RWPE2 (cell line): ENCODE results near the gene CDHR3.
A peak's percentile ranks its signal among the peaks of the same experiment; 100 is the strongest.

Experiments used
- ATAC-seq: fragments of 200-7000 bp; cut with Tn5 transposase; 3 replicates; pipeline ENCODE4 v1.9.1; 2021; ENCODE audit warnings: low read depth
- DNase-seq: peaks from one replicate; pipeline ENCODE4 v3.0.0-alpha.2; 2020; ENCODE audit warnings: low spot score
- H3K27ac ChIP-seq: fragments of 450-650 bp; 2 replicates; pipeline ENCODE4 v1.5.1; 2017; ENCODE audit warnings: mild to moderate bottlenecking; ENCODE audit not compliant: poor library complexity, severe bottlenecking
- H3K27me3 ChIP-seq: fragments of 250-450 bp; sonication (Bioruptor Pico); 2 replicates; pipeline ENCODE4 v1.5.1; 2021; ENCODE audit warnings: mild to moderate bottlenecking, moderate library complexity; ENCODE audit not compliant: insufficient read depth, poor library complexity, severe bottlenecking
- H3K36me3 ChIP-seq: fragments of 250-450 bp; sonication (Bioruptor Pico); 2 replicates; pipeline ENCODE4 v1.5.1; 2020; ENCODE audit warnings: low read depth, mild to moderate bottlenecking, moderate library complexity
- H3K4me1 ChIP-seq: fragments of 250-450 bp; sonication (Bioruptor Pico); 2 replicates; pipeline ENCODE4 v1.5.1; 2021; ENCODE audit warnings: mild to moderate bottlenecking, moderate library complexity; ENCODE audit not compliant: insufficient read depth, poor library complexity, severe bottlenecking
- H3K4me3 ChIP-seq: fragments of 250-450 bp; sonication (Bioruptor Pico); 2 replicates; pipeline ENCODE4 v1.5.1; 2021; ENCODE audit warnings: mild to moderate bottlenecking, moderate library complexity; ENCODE audit not compliant: severe bottlenecking
- H3K9me3 ChIP-seq: fragments of 250-450 bp; sonication (Bioruptor Pico); 2 replicates; pipeline ENCODE4 v1.5.1; 2021; ENCODE audit warnings: mild to moderate bottlenecking, moderate library complexity; ENCODE audit not compliant: severe bottlenecking
- CTCF ChIP-seq: fragments of 450-650 bp; IDR thresholded peaks from one replicate; pipeline ENCODE4 v1.5.1; 2017; ENCODE audit warnings: mild to moderate bottlenecking, moderate library complexity; ENCODE audit not compliant: poor library complexity, severe bottlenecking

CDHR3 gene

GRCh38 chr7:106071999-106072714, 109.1 kb downstream of the CDHR3 start:
- no peaks in the 10 kb centered on the region for H3K9me3 ChIP-seq
- DNase-seq (no peak), ATAC-seq (no peak)
- no peak overlapping the region for H3K4me3 ChIP-seq
- no peak for TF ChIP-seq CTCF
- H3K36me3 ChIP-seq = no peaks in the 10 kb centered on the region
- peaks cover 41% of the 10 kb centered on the region for H3K4me1 ChIP-seq
- H3K27me3 ChIP-seq = no peaks in the 10 kb centered on the region
- peak overlapping the region; percentile 75 for H3K27ac ChIP-seq

- Histone ChIP-seq H3K4me3 (no peak overlapping the region), H3K27ac (peak overlapping the region; percentile 75), H3K4me1 (peaks cover 41% of the 10 kb centered on the region), H3K9me3 (no peaks in the 10 kb centered on the region), H3K36me3 (no peaks in the 10 kb centered on the region), H3K27me3 (no peaks in the 10 kb centered on the region)
- TF ChIP-seq CTCF = no peak
- no peak for DNase-seq
- no peak for ATAC-seq
These were observed 109.6 kb downstream of the CDHR3 start for GRCh38 chr7:106072715-106073091.

- ATAC-seq = no peak
- no peak overlapping the region for H3K4me3 ChIP-seq
- no peak for DNase-seq
- H3K27ac ChIP-seq = no peak overlapping the region
- H3K9me3 ChIP-seq = no peaks in the 10 kb centered on the region
- H3K27me3 ChIP-seq = no peaks in the 10 kb centered on the region
- no peak for TF ChIP-seq CTCF
- H3K4me1 ChIP-seq = peaks cover 39% of the 10 kb centered on the region
- H3K36me3 ChIP-seq = no peaks in the 10 kb centered on the region
These were observed 110.6 kb downstream of the CDHR3 start for GRCh38 chr7:106073701-106074100.

GRCh38 chr7:106074257-106074656, 111.2 kb downstream of the CDHR3 start:
- Histone ChIP-seq H3K27me3 (no peaks in the 10 kb centered on the region), H3K4me1 (peaks cover 33% of the 10 kb centered on the region), H3K9me3 (no peaks in the 10 kb centered on the region), H3K36me3 (no peaks in the 10 kb centered on the region), H3K27ac (no peak overlapping the region), H3K4me3 (no peak overlapping the region)
- TF ChIP-seq CTCF = no peak
- DNase-seq (no peak), ATAC-seq (no peak)

GRCh38 chr7:106075937-106076336, 112.9 kb downstream of the CDHR3 start:
- no peak for TF ChIP-seq CTCF
- DNase-seq = no peak
- no peak for ATAC-seq
- H3K4me3 ChIP-seq = no peak overlapping the region
- H3K27ac ChIP-seq = no peak overlapping the region
- no peaks in the 10 kb centered on the region for H3K9me3 ChIP-seq
- no peaks in the 10 kb centered on the region for H3K27me3 ChIP-seq
- H3K4me1 ChIP-seq = peaks cover 16% of the 10 kb centered on the region
- no peaks in the 10 kb centered on the region for H3K36me3 ChIP-seq
